ENCODE results near the gene RAD21L1. TPM values are rescaled to one million over a fixed set of nuclear protein-coding genes. Genes with fewer than 3 reads are reported as not detected.

The RAD21L1 gene
- total RNA-seq, 3 donors from 2014 or later = 0.71 TPM; not detected in 2

GRCh38 chr20:1296922-1297321 is 71.1 kb downstream of the RAD21L1 start:
- Mint-ChIP-seq H3K4me3 (no peak overlapping the region), H3K36me3 (ENCODE audit: insufficient read depth) (peaks cover 8% of the 10 kb centered on the region), H3K27me3 (ENCODE audit: low read depth) (no peaks in the 10 kb centered on the region), H3K4me1 (ENCODE audit: low read depth) (peaks cover 38% of the 10 kb centered on the region), H3K9me3 (no peaks in the 10 kb centered on the region)
- DNase-seq = no peak
- ATAC-seq = no peak

- H3K4me1 Mint-ChIP-seq (ENCODE audit: low read depth) = peaks cover 34% of the 10 kb centered on the region
These were observed 71.6 kb downstream of the RAD21L1 start for GRCh38 chr20:1297486-1297885.

GRCh38 chr20:1298166-1298565 is 72.3 kb downstream of the RAD21L1 start:
- Mint-ChIP-seq H3K4me1 (ENCODE audit: low read depth) (peaks cover 27% of the 10 kb centered on the region), H3K4me3 (no peak overlapping the region), H3K27me3 (ENCODE audit: low read depth) (no peaks in the 10 kb centered on the region), H3K36me3 (ENCODE audit: insufficient read depth) (peaks cover 8% of the 10 kb centered on the region), H3K9me3 (no peaks in the 10 kb centered on the region)
- ATAC-seq = no peak
- no peak for DNase-seq

More at GRCh38 chr20:1297486-1297885, 71.6 kb downstream of the RAD21L1 start:
- peaks cover 8% of the 10 kb centered on the region for H3K36me3 Mint-ChIP-seq (ENCODE audit: insufficient read depth)
- H3K27me3 Mint-ChIP-seq (ENCODE audit: low read depth) = no peaks in the 10 kb centered on the region
- H3K9me3 Mint-ChIP-seq = no peaks in the 10 kb centered on the region
- ATAC-seq = no peak
- H3K4me3 Mint-ChIP-seq = no peak overlapping the region
- DNase-seq = no peak

GRCh38 chr20:1298888-1299511 is 73.2 kb downstream of the RAD21L1 start:
- Mint-ChIP-seq H3K27me3 (ENCODE audit: low read depth) (no peaks in the 10 kb centered on the region), H3K9me3 (no peaks in the 10 kb centered on the region), H3K4me3 (no peak overlapping the region), H3K4me1 (ENCODE audit: low read depth) (peaks cover 21% of the 10 kb centered on the region), H3K36me3 (ENCODE audit: insufficient read depth) (peaks cover 8% of the 10 kb centered on the region)
- ATAC-seq (no peak), DNase-seq (no peak)

- Mint-ChIP-seq H3K4me3 (no peak overlapping the region), H3K4me1 (ENCODE audit: low read depth) (peaks cover 21% of the 10 kb centered on the region), H3K9me3 (no peaks in the 10 kb centered on the region), H3K27me3 (ENCODE audit: low read depth) (no peaks in the 10 kb centered on the region), H3K36me3 (ENCODE audit: insufficient read depth) (peaks cover 8% of the 10 kb centered on the region)
- DNase-seq = peak; percentile 40
- ATAC-seq = peak; percentile 57 to 61
These were observed 73.7 kb downstream of the RAD21L1 start for GRCh38 chr20:1299522-1299921.

GRCh38 chr20:1300083-1300840 is 74.4 kb downstream of the RAD21L1 start:
- ATAC-seq (no peak), DNase-seq (no peak)
- H3K4me1 Mint-ChIP-seq (ENCODE audit: low read depth) = peaks cover 21% of the 10 kb centered on the region
- H3K9me3 Mint-ChIP-seq = no peaks in the 10 kb centered on the region
- no peaks in the 10 kb centered on the region for H3K27me3 Mint-ChIP-seq (ENCODE audit: low read depth)
- H3K4me3 Mint-ChIP-seq = no peak overlapping the region
- H3K36me3 Mint-ChIP-seq (ENCODE audit: insufficient read depth) = peaks cover 10% of the 10 kb centered on the region

GRCh38 chr20:1301031-1301529 is 75.2 kb downstream of the RAD21L1 start:
- Mint-ChIP-seq H3K4me1 (ENCODE audit: low read depth) (peaks cover 21% of the 10 kb centered on the region), H3K4me3 (peak overlapping the region; percentile 47), H3K9me3 (no peaks in the 10 kb centered on the region), H3K36me3 (ENCODE audit: insufficient read depth) (peaks cover 13% of the 10 kb centered on the region), H3K27me3 (ENCODE audit: low read depth) (no peaks in the 10 kb centered on the region)
- ATAC-seq (peak; percentile 83 to 84), DNase-seq (peak; percentile 43)

GRCh38 chr20:1302685-1303541 is 77.1 kb downstream of the RAD21L1 start:
- no peaks in the 10 kb centered on the region for H3K27me3 Mint-ChIP-seq (ENCODE audit: low read depth)
- no peak for DNase-seq
- peaks cover 21% of the 10 kb centered on the region for H3K4me1 Mint-ChIP-seq (ENCODE audit: low read depth)
- no peaks in the 10 kb centered on the region for H3K9me3 Mint-ChIP-seq
- H3K4me3 Mint-ChIP-seq = no peak overlapping the region
- peaks cover 8% of the 10 kb centered on the region for H3K36me3 Mint-ChIP-seq (ENCODE audit: insufficient read depth)
- ATAC-seq = no peak

GRCh38 chr20:1304710-1305515 is 79.1 kb downstream of the RAD21L1 start:
- Mint-ChIP-seq H3K9me3 (no peaks in the 10 kb centered on the region), H3K4me1 (ENCODE audit: low read depth) (peaks cover 15% of the 10 kb centered on the region), H3K4me3 (no peak overlapping the region), H3K27me3 (ENCODE audit: low read depth) (no peaks in the 10 kb centered on the region), H3K36me3 (ENCODE audit: insufficient read depth) (peaks cover 5% of the 10 kb centered on the region)
- ATAC-seq = no peak
- no peak for DNase-seq

Other genes starting within 250 kb of the RAD21L1 start
- not detected for gene RSPO4, start 223.7 kb upstream of the RAD21L1 start, total RNA-seq
- 100 to 1,000 TPM; 224 to 272 (median 230) TPM for gene PSMF1, start 107.4 kb upstream of the RAD21L1 start, total RNA-seq
- gene TMEM74B, start 41.1 kb upstream of the RAD21L1 start, total RNA-seq = not detected
- gene C20orf202, start 22.6 kb upstream of the RAD21L1 start, total RNA-seq = not detected
- 1 to 10 TPM; 1.4 to 2.6 (median 1.9) TPM for gene SNPH, start 40.2 kb downstream of the RAD21L1 start, total RNA-seq
- gene SDCBP2, start 103.1 kb downstream of the RAD21L1 start, total RNA-seq = 1 to 10 TPM; 1.9 to 3.2 (median 2.2) TPM
- 100 to 1,000 TPM; 253 to 300 (median 258) TPM for gene FKBP1A, start 167.0 kb downstream of the RAD21L1 start, total RNA-seq
- gene NSFL1C, start 240.8 kb downstream of the RAD21L1 start, total RNA-seq = 100 to 1,000 TPM; 193 to 218 (median 208) TPM

All from activated T-cell treated with anti-CD3 and anti-CD28 coated beads, Interleukin-2, amount 50 U/mL, for 4 hours (primary cell).